GM23248 (cell line): Measurements from ENCODE around the gene UBQLN4.

ENCODE experiments used
- EZH2 ChIP-seq: fragments of 200-600 bp; sonication (generic); IDR thresholded peaks from 2 replicates; pipeline ENCODE4 v1.6.1; 2018; ENCODE audit warnings: antibody characterized with exemption, mild to moderate bottlenecking; ENCODE audit not compliant: insufficient read depth, poor library complexity, severe bottlenecking
- EZH2phosphoT487 ChIP-seq: fragments of 200-600 bp; sonication (generic); IDR thresholded peaks from 2 replicates; pipeline ENCODE4 v1.6.1; 2018; ENCODE audit warnings: antibody characterized with exemption, moderate library complexity, mild to moderate bottlenecking, low read depth; ENCODE audit not compliant: insufficient read depth

DNA sequence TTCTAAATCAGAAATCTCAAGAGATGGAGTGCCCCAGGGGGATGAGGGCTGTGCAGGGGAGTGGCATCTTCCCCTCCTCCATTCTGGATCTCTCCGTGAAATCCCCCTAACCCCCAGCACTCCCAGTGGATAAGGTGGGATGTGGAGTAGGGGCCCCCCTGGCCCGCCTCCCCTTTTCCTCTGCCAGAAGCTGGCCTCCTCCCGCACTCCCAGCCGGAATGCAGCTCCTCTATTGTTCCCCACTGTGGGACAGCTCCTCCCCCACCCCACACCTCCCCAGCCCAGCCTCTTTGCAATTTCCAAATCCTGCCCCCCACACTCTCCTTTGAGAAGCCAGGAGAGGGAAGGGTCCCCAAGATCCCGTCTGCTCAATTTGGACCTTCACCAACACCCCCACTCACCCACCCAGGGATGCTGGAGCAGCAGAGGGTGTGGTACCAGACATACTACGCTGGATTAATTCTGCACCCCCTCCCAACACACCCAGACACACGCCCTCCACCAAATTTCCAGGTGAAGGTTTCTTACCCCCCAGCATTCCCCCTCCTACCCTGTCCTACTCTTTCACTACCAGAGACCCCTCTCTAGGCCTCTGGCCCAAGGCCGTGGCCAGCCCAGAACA lies 26.8 kb upstream of the UBQLN4 start:
- TF ChIP-seq EZH2 (no peak), EZH2phosphoT487 (no peak)
